CD14-positive monocyte (primary cell): ENCODE data around the gene FRMPD4. TPM values are rescaled to one million over a fixed set of nuclear protein-coding genes. Genes with fewer than 3 reads are reported as not detected.

Experiments
- DNase-seq, 3 donors: peaks; one replicate each; pipeline ENCODE4 v3.0.0-alpha.2; 2011 to 2022
- H2AFZ ChIP-seq: 2 replicates; pipeline ENCODE4 v1.6.0; 2012; ENCODE audit warnings: mild to moderate bottlenecking, low read depth, low read length, inconsistent platforms; ENCODE audit not compliant: insufficient read depth, poor library complexity, severe bottlenecking
- H3K27ac ChIP-seq, 2 donors: 1 replicate in 1 of 2; 2 replicates in 1 of 2; pipeline ENCODE4 v1.5.1; 2012 to 2013; ENCODE audit warnings: low read length in 2 of 2, control low read depth in 1 of 2, inconsistent platforms in 1 of 2, low read depth in 1 of 2, mild to moderate bottlenecking in 1 of 2
- H3K27me3 ChIP-seq, 2 donors: one replicate each; pipeline versions ENCODE4 v1.6.0 to v1.6.1; 2011 to 2013; ENCODE audit warnings: low read length in 2 of 2; ENCODE audit not compliant: control insufficient read depth in 2 of 2, insufficient read depth in 2 of 2
- H3K36me3 ChIP-seq, 2 donors: replicated peaks in 1 of 2; 1 replicate in 1 of 2; 2 replicates in 1 of 2; pipeline versions ENCODE4 v1.5.1 to v1.6.1; 2012 to 2013; ENCODE audit warnings: low read length in 2 of 2, control low read depth in 1 of 2, inconsistent platforms in 1 of 2, mild to moderate bottlenecking in 1 of 2; ENCODE audit not compliant: insufficient read depth in 2 of 2, control insufficient read depth in 1 of 2
- H3K4me1 ChIP-seq, 2 donors: 1 replicate in 1 of 2; 2 replicates in 1 of 2; pipeline versions ENCODE4 v1.5.1 to v1.6.1; 2012 to 2013; ENCODE audit warnings: low read length in 2 of 2, control low read depth in 1 of 2, inconsistent platforms in 1 of 2, mild to moderate bottlenecking in 1 of 2, moderate library complexity in 1 of 2; ENCODE audit not compliant: insufficient read depth in 2 of 2, control insufficient read depth in 1 of 2
- H3K4me2 ChIP-seq: replicated peaks from 2 replicates; pipeline ENCODE3; 2012; ENCODE audit warnings: low read length, moderate library complexity, mild to moderate bottlenecking; ENCODE audit not compliant: poor library complexity, severe bottlenecking; ENCODE audit errors: extremely low read depth
- H3K4me3 ChIP-seq, 3 experiments: fragments of 200-600 bp in 1 of 3; sonication (generic) in 1 of 3; replicated peaks in 1 of 3; 1 replicate in 2 of 3; 2 replicates in 1 of 3; pipeline ENCODE4 v1.5.1; 2011 to 2013; ENCODE audit warnings: low read length in 3 of 3, mild to moderate bottlenecking in 3 of 3, control low read depth in 2 of 3, low read depth in 2 of 3, inconsistent platforms in 1 of 3, moderate library complexity in 1 of 3
- H3K79me2 ChIP-seq: 2 replicates; pipeline ENCODE4 v1.6.0; 2012; ENCODE audit warnings: mild to moderate bottlenecking, control low read depth, inconsistent platforms, low read length, moderate library complexity; ENCODE audit not compliant: insufficient read depth
- H3K9ac ChIP-seq: 2 replicates; pipeline ENCODE4 v1.6.0; 2017; ENCODE audit warnings: low read length, mild to moderate bottlenecking; ENCODE audit not compliant: insufficient read depth, poor library complexity, severe bottlenecking
- H3K9me3 ChIP-seq, 2 donors: replicated peaks in 1 of 2; 1 replicate in 1 of 2; 2 replicates in 1 of 2; pipeline versions ENCODE4 v1.5.1 to v1.6.1; 2012 to 2013; ENCODE audit warnings: low read length in 2 of 2, control low read depth in 1 of 2; ENCODE audit not compliant: control insufficient read depth in 1 of 2, insufficient read depth in 1 of 2
- H4K20me1 ChIP-seq: 2 replicates; pipeline ENCODE4 v1.6.0; 2012; ENCODE audit warnings: mild to moderate bottlenecking, low read length, control low read depth, moderate library complexity; ENCODE audit not compliant: insufficient read depth
- H3K27ac Mint-ChIP-seq, 7 donors: one replicate each; pipeline ENCODE4 v1.8.0; 2020; ENCODE audit warnings: mild to moderate bottlenecking in 7 of 7, mixed read lengths in 7 of 7, moderate library complexity in 6 of 7, inconsistent platforms in 2 of 7
- H3K27me3 Mint-ChIP-seq, 3 donors: one replicate each; pipeline ENCODE4 v1.8.0; 2021 to 2022; ENCODE audit warnings: low read depth in 3 of 3, mild to moderate bottlenecking in 3 of 3, mixed read lengths in 3 of 3, moderate library complexity in 3 of 3, inconsistent platforms in 1 of 3
- H3K36me3 Mint-ChIP-seq, 2 donors: one replicate each; pipeline ENCODE4 v1.8.0; 2020; ENCODE audit warnings: mixed read lengths in 2 of 2, inconsistent platforms in 1 of 2, mild to moderate bottlenecking in 1 of 2
- H3K4me1 Mint-ChIP-seq: one replicate; pipeline ENCODE4 v1.8.0; 2020; ENCODE audit warnings: mild to moderate bottlenecking, mixed read lengths
- H3K4me3 Mint-ChIP-seq, 2 donors: one replicate each; pipeline ENCODE4 v1.8.0; 2020; ENCODE audit warnings: mild to moderate bottlenecking in 2 of 2, mixed read lengths in 2 of 2, moderate library complexity in 1 of 2
- H3K9me3 Mint-ChIP-seq, 7 donors: one replicate each; pipeline ENCODE4 v1.8.0; 2020 to 2022; ENCODE audit warnings: mixed read lengths in 7 of 7, mild to moderate bottlenecking in 6 of 7, moderate library complexity in 6 of 7, inconsistent platforms in 2 of 7
- WGBS: methylation state at CpG from one replicate; pipeline ENCODE4 v1.1.5; 2013; ENCODE audit warnings: missing lambda C conversion rate; ENCODE audit not compliant: insufficient coverage; 5-methylcytosine and 5-hydroxymethylcytosine counted together
- intact Hi-C, 2 donors: fragments of 100-400 bp; cut with micrococcal nuclease; formaldehyde crosslinking; loops; one replicate each; pipeline versions ENCODE4 v1.15.0 to v1.15.1; 2023
- polyA plus RNA-seq, 3 donors: library from polyadenylated mRNA; depleted of rRNA in 1 of 3; unstranded in 2 of 3; stranded (reverse) in 1 of 3; fragments of 300-500 nt in 2 of 3; fragments of >200 nt in 1 of 3; fragmentation: Illumina TruSeq in 2 of 3; gene quantifications; 1 replicate in 2 of 3; 2 replicates in 1 of 3; pipeline ENCODE4 v1.2.3, GENCODE V29; 2012 to 2021
- TF ChIP-seq, protein P1 (sequence below): fragments of 200-600 bp; IDR thresholded peaks from one replicate; pipeline ENCODE4 v1.8.0; 2022; ENCODE audit warnings: antibody characterized with exemption, mild to moderate bottlenecking

Gene FRMPD4
- polyA plus RNA-seq, 3 donors, result not detected

DNA sequence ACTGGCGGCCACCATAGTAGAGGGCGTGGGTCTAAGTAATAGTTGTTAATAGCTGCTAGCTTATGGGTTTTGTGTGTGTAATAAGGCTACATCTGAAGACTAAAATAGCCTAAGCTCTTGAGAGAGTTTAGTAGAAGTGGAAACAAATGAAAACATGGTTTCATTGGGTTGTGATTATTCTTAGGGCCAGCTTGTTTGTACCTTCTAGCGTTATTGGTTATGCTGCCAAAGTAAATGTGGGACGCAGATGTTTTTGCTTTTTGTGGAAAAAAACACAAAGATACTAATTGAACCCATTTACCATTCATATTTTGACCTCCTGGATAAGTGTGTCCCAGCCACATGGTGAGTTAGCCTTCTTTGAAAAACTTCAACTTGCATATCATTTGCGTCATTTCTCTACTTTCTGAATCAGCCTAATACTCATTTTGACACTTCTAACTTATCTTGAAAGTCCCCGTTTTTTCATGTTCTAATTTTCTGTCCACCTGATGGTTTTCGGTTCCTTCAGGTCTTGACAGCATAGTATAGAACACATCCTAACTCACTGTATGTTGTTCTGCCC, 305.3 kb downstream of the FRMPD4 start:
- no peak overlapping the region for H3K9ac ChIP-seq
- no peak overlapping the region for H3K27ac ChIP-seq
- Mint-ChIP-seq H3K27me3 (peaks cover 0 to 3% (median 0%) of the 10 kb centered on the region in 3 donors), H3K4me1 (no peaks in the 10 kb centered on the region), H3K9me3 (peaks cover 0 to 5% (median 0%) of the 10 kb centered on the region in 7 donors), H3K4me3 (no peak overlapping the region), H3K27ac (no peak overlapping the region), H3K36me3 (no peaks in the 10 kb centered on the region)
- H3K27me3 ChIP-seq, result peaks cover 0 to 2% of the 10 kb centered on the region in 2 donors
- H2AFZ ChIP-seq, result no peak overlapping the region
- no peak for DNase-seq
- no peaks in the 10 kb centered on the region for H3K4me1 ChIP-seq
- TF ChIP-seq, protein P1, sequence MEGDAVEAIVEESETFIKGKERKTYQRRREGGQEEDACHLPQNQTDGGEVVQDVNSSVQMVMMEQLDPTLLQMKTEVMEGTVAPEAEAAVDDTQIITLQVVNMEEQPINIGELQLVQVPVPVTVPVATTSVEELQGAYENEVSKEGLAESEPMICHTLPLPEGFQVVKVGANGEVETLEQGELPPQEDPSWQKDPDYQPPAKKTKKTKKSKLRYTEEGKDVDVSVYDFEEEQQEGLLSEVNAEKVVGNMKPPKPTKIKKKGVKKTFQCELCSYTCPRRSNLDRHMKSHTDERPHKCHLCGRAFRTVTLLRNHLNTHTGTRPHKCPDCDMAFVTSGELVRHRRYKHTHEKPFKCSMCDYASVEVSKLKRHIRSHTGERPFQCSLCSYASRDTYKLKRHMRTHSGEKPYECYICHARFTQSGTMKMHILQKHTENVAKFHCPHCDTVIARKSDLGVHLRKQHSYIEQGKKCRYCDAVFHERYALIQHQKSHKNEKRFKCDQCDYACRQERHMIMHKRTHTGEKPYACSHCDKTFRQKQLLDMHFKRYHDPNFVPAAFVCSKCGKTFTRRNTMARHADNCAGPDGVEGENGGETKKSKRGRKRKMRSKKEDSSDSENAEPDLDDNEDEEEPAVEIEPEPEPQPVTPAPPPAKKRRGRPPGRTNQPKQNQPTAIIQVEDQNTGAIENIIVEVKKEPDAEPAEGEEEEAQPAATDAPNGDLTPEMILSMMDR, result no peak
- no peak overlapping the region for H3K4me3 ChIP-seq
- H3K9me3 ChIP-seq, result no peaks in the 10 kb centered on the region
- H3K4me2 ChIP-seq, result no peak overlapping the region
- 100% methylated on average over 1 of the region's 7 CpGs for WGBS
- no peaks in the 10 kb centered on the region for H3K79me2 ChIP-seq
- intact Hi-C loops, result no loop called here
- no peaks in the 10 kb centered on the region for H4K20me1 ChIP-seq
- no peaks in the 10 kb centered on the region for H3K36me3 ChIP-seq

DNA sequence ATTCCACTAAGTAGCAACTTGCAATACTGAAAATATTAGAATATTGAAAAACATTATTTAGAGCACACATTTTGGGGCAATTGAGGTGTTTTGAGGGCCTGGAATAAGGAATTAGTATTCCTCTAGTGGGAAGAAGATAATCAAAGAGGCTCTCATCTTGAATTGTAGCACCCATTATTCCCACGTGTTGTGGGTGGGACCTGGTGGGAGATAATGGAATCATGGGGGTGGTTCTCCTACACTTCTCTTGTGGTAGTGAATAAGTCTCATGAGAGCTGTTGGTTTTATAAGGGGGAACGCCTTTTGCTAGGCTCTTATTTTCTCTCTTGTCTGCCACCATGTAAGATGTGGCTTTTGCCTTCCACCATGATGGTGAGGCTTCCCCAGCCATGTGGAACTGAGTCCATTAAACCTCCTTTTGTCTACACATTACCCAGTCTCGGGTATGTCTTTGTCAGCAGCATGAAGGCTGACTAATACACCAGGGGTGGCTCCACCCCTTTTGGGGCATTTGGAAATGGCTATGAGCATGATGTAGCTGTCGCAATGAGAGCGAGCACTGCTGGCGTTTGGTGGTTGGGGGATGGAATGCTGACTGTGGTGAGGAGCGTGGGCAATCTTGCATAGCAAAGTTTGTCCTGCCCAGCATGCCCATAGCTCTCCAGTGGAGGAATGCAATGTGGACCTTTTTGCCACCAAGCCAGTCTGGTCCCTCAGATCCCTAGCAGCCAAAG, 308.2 kb downstream of the FRMPD4 start:
- Mint-ChIP-seq H3K4me3 (no peak overlapping the region), H3K9me3 (peaks cover 0 to 5% (median 0%) of the 10 kb centered on the region in 7 donors), H3K4me1 (no peaks in the 10 kb centered on the region), H3K27ac (no peak overlapping the region), H3K27me3 (peaks cover 0 to 3% (median 0%) of the 10 kb centered on the region in 3 donors), H3K36me3 (no peaks in the 10 kb centered on the region)
- H3K4me1 ChIP-seq, result no peaks in the 10 kb centered on the region
- H2AFZ ChIP-seq, result no peak overlapping the region
- DNase-seq, result no peak
- WGBS, result 100% methylated on average over 1 of the region's 7 CpGs
- H3K36me3 ChIP-seq, result no peaks in the 10 kb centered on the region
- H3K27me3 ChIP-seq, result no peaks in the 10 kb centered on the region
- H3K4me2 ChIP-seq, result no peak overlapping the region
- no peak overlapping the region for H3K9ac ChIP-seq
- no peaks in the 10 kb centered on the region for H3K9me3 ChIP-seq
- H4K20me1 ChIP-seq, result no peaks in the 10 kb centered on the region
- no peak overlapping the region for H3K4me3 ChIP-seq
- intact Hi-C loops, result no loop called here
- TF ChIP-seq, protein P1, result no peak
- H3K79me2 ChIP-seq, result no peaks in the 10 kb centered on the region
- H3K27ac ChIP-seq, result no peak overlapping the region
